HL-60 (cell line): Measurements from ENCODE around the gene RPAP3.
"Not testable (repeated sequence)": the region's sequence is repeated elsewhere in the genome, so short reads cannot be mapped to it uniquely, and the experiment has no call there.

Experiments
- DNase-seq, 2 experiments: peaks; one replicate each; pipeline ENCODE4 v3.0.0-alpha.2; 2010 to 2020; ENCODE audit warnings: low read depth in 1 of 2, low spot score in 1 of 2
- H3K27ac ChIP-seq: fragments of 250-450 bp; sonication (Bioruptor Pico); replicated peaks from 2 replicates; pipeline ENCODE4 v1.5.1; 2020; ENCODE audit warnings: mild to moderate bottlenecking, moderate library complexity
- H3K27me3 ChIP-seq: fragments of 250-450 bp; sonication (Bioruptor Pico); 2 replicates; pipeline ENCODE4 v1.5.1; 2021; ENCODE audit warnings: mild to moderate bottlenecking, moderate library complexity; ENCODE audit not compliant: insufficient read depth, poor library complexity, severe bottlenecking
- H3K4me3 ChIP-seq: replicated peaks from 2 replicates; pipeline ENCODE4 v1.5.1; 2011; ENCODE audit warnings: mild to moderate bottlenecking, control low read depth, low read length; ENCODE audit not compliant: insufficient read depth
- CTCF ChIP-seq: IDR thresholded peaks from one replicate; pipeline ENCODE4 v1.5.1; 2011; ENCODE audit warnings: low read length, control low read depth, inconsistent platforms; ENCODE audit not compliant: insufficient read depth
- GABPA ChIP-seq: IDR thresholded peaks from 2 replicates; pipeline ENCODE4 v1.6.1; 2012; ENCODE audit warnings: low read depth
- POLR2AphosphoS5 ChIP-seq: IDR thresholded peaks from 2 replicates; pipeline ENCODE4 v1.6.1; 2012; ENCODE audit warnings: low read depth
- REST ChIP-seq: IDR thresholded peaks from 2 replicates; pipeline ENCODE4 v1.6.1; 2012; ENCODE audit warnings: low read depth; ENCODE audit not compliant: insufficient replicate concordance
- SPI1 ChIP-seq: IDR thresholded peaks from 2 replicates; pipeline ENCODE4 v1.6.1; 2012; ENCODE audit warnings: low read depth, mild to moderate bottlenecking, borderline replicate concordance

RPAP3 gene

GRCh38 chr12:47686645-47687240 is 19.1 kb downstream of the RPAP3 start:
- no peak overlapping the region for H3K27ac ChIP-seq
- no peaks in the 10 kb centered on the region for H3K27me3 ChIP-seq
- peak in 1 of 2 experiments; percentile 28 for DNase-seq
- no peak overlapping the region for H3K4me3 ChIP-seq
- TF ChIP-seq SPI1 (no peak), CTCF (peak; percentile 20)

GRCh38 chr12:47679785-47680184 is 26.0 kb downstream of the RPAP3 start:
- no peak for DNase-seq
- no peak for TF ChIP-seq GABPA
- no peak for TF ChIP-seq POLR2AphosphoS5
- TF ChIP-seq REST = no peak
- TF ChIP-seq CTCF = no peak
- TF ChIP-seq SPI1 = no peak
- Histone ChIP-seq H3K27me3 (no peaks in the 10 kb centered on the region), H3K27ac (no peak overlapping the region), H3K4me3 (no peak overlapping the region)

- H3K27ac ChIP-seq = no peak overlapping the region
- no peaks in the 10 kb centered on the region for H3K27me3 ChIP-seq
- H3K4me3 ChIP-seq = no peak overlapping the region
- TF ChIP-seq GABPA (no peak), REST (no peak), POLR2AphosphoS5 (no peak), CTCF (no peak), SPI1 (no peak)
- no peak for DNase-seq
These were observed 33.8 kb downstream of the RPAP3 start for GRCh38 chr12:47672068-47672467.

GRCh38 chr12:47667935-47668334 is 37.9 kb downstream of the RPAP3 start:
- not testable (repeated sequence) for DNase-seq, H3K4me3 ChIP-seq, H3K27ac ChIP-seq, H3K27me3 ChIP-seq
